Type B pancreatic cell (in vitro differentiated cells): ENCODE results near the gene POPDC2. TPM values are rescaled to one million over a fixed set of nuclear protein-coding genes. Genes with fewer than 3 reads are reported as not detected.
A peak's percentile ranks its signal among the peaks of the same experiment; 100 is the strongest.
"Not testable (repeated sequence)": the region's sequence is repeated elsewhere in the genome, so short reads cannot be mapped to it uniquely, and the experiment has no call there.

Source experiments
- DNase-seq: peaks from one replicate; pipeline ENCODE4 v3.0.0; 2021; ENCODE audit warnings: mixed read lengths; ENCODE audit not compliant: unreplicated experiment; ENCODE audit errors: extremely low spot score
- H3K27ac Mint-ChIP-seq: 2 replicates; pipeline ENCODE4 v1.8.0; 2021; ENCODE audit warnings: mild to moderate bottlenecking, mixed read lengths
- H3K27me3 Mint-ChIP-seq: 2 replicates; pipeline ENCODE4 v1.8.0; 2021; ENCODE audit warnings: mixed read lengths
- H3K36me3 Mint-ChIP-seq: 2 replicates; pipeline ENCODE4 v1.8.0; 2021; ENCODE audit warnings: mixed read lengths
- H3K4me1 Mint-ChIP-seq: one replicate; pipeline ENCODE4 v1.8.0; 2021; ENCODE audit warnings: mixed read lengths; ENCODE audit not compliant: unreplicated experiment
- H3K4me3 Mint-ChIP-seq: 2 replicates; pipeline ENCODE4 v1.8.0; 2021; ENCODE audit warnings: mild to moderate bottlenecking, mixed read lengths
- H3K9me3 Mint-ChIP-seq: 2 replicates; pipeline ENCODE4 v1.8.0; 2021; ENCODE audit warnings: mixed read lengths
- total RNA-seq: library from RNA; stranded (reverse); gene quantifications from 2 replicates; pipeline ENCODE4 v1.2.1, GENCODE V29; 2021; ENCODE audit warnings: low replicate concordance
- TF ChIP-seq, protein P1 (sequence below): fragments of 200-600 bp; sonication (generic); conservative IDR thresholded peaks from 2 replicates; pipeline ENCODE4 v1.5.0; 2021; ENCODE audit warnings: antibody characterized with exemption, mild to moderate bottlenecking

Gene POPDC2
- total RNA-seq, 1 donor from 2014 or later = 2.6 TPM

DNA sequence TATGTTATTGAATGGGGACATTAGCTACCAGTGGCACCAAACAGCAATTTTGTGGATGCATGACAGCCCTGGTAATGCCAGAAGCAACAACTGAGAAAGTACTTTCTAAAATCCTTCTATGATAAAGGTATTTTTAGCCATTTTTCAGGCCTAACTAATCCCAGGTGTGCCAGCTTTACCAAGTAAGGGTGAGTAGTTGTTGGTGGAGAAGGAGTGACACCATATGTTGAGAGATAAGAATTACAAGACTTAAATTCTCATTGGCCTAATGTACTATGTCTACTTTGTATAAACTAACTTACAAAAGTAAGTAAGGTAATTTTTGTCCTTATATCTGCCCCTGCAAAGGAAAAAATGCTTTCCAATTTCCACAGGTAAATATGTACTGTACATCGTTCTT, 20.9 kb upstream of the POPDC2 start:
- Mint-ChIP-seq H3K4me3 (no peak overlapping the region), H3K27ac (no peak overlapping the region), H3K27me3 (no peaks in the 10 kb centered on the region), H3K36me3 (no peaks in the 10 kb centered on the region), H3K9me3 (no peaks in the 10 kb centered on the region), H3K4me1 (peaks cover 11% of the 10 kb centered on the region)
- TF ChIP-seq, protein P1, sequence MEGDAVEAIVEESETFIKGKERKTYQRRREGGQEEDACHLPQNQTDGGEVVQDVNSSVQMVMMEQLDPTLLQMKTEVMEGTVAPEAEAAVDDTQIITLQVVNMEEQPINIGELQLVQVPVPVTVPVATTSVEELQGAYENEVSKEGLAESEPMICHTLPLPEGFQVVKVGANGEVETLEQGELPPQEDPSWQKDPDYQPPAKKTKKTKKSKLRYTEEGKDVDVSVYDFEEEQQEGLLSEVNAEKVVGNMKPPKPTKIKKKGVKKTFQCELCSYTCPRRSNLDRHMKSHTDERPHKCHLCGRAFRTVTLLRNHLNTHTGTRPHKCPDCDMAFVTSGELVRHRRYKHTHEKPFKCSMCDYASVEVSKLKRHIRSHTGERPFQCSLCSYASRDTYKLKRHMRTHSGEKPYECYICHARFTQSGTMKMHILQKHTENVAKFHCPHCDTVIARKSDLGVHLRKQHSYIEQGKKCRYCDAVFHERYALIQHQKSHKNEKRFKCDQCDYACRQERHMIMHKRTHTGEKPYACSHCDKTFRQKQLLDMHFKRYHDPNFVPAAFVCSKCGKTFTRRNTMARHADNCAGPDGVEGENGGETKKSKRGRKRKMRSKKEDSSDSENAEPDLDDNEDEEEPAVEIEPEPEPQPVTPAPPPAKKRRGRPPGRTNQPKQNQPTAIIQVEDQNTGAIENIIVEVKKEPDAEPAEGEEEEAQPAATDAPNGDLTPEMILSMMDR = peak; percentile 65
- no peak for DNase-seq

DNA sequence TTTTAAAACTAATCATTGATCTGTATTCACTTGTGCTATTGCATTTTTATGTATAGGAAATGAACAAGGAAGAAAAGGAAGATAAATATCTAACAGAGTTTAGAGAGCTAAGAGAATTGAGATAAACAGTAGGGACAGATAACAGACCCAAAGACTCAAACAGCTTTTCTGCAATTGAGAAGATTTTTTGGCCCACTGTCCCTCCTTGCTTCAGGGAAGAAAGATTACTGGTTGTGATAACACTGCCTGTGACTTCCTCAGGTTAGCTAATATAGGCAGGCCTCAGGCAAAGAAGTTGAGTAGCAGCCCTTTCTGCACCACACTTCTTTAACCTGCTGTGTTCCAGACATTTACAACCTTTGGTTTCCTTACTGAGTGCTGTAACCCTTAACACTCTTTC, 19.5 kb upstream of the POPDC2 start:
- no peak overlapping the region for H3K27ac Mint-ChIP-seq
- H3K4me3 Mint-ChIP-seq = no peak overlapping the region
- no peaks in the 10 kb centered on the region for H3K36me3 Mint-ChIP-seq
- no peak for DNase-seq
- peaks cover 22% of the 10 kb centered on the region for H3K4me1 Mint-ChIP-seq
- H3K27me3 Mint-ChIP-seq = no peaks in the 10 kb centered on the region
- TF ChIP-seq, protein P1 = no peak
- H3K9me3 Mint-ChIP-seq = no peaks in the 10 kb centered on the region

DNA sequence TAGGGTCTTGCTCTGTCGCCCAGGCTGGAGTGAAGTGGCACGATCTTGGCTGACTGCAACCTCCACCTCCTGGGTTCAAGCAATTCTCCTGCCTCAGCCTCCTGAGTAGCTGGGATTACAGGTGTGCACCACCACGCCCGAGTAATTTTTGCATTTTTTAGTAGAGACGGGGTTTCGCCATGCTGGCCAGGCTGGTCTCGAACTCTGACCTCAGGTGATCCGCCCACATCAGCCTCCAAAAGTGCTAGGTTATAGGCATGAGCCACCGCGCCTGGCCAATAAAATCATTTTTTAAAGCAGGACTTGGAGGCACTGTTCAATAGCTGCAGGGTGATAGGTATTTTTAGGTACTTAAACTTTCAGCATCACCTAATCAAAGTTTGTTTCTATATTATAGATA, 17.8 kb upstream of the POPDC2 start:
- DNase-seq, H3K27ac Mint-ChIP-seq, H3K27me3 Mint-ChIP-seq, H3K9me3 Mint-ChIP-seq, H3K36me3 Mint-ChIP-seq: not testable (repeated sequence)
- peak overlapping the region; percentile 29 for H3K4me3 Mint-ChIP-seq
- H3K4me1 Mint-ChIP-seq = peaks cover 26% of the 10 kb centered on the region

DNA sequence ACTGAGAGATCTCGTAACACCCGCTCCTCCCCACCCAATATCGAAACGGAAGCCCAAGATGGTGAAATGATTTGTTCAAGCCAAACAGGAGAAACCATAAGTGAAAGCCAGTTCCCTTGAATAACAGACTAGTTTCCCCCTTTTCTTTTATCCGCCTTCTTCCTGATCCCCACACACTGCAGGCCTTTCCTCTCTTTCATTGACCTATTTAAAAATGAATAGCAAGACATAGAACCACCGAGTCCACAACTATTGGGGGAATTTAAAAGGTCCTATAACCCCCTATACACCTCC, 17.2 kb upstream of the POPDC2 start:
- Mint-ChIP-seq H3K9me3 (no peaks in the 10 kb centered on the region), H3K27ac (peak overlapping the region; percentile 92), H3K36me3 (peaks cover 5% of the 10 kb centered on the region), H3K4me3 (peak overlapping the region; percentile 93), H3K27me3 (no peaks in the 10 kb centered on the region), H3K4me1 (peaks cover 26% of the 10 kb centered on the region)
- TF ChIP-seq, protein P1 = no peak
- DNase-seq = no peak

DNA sequence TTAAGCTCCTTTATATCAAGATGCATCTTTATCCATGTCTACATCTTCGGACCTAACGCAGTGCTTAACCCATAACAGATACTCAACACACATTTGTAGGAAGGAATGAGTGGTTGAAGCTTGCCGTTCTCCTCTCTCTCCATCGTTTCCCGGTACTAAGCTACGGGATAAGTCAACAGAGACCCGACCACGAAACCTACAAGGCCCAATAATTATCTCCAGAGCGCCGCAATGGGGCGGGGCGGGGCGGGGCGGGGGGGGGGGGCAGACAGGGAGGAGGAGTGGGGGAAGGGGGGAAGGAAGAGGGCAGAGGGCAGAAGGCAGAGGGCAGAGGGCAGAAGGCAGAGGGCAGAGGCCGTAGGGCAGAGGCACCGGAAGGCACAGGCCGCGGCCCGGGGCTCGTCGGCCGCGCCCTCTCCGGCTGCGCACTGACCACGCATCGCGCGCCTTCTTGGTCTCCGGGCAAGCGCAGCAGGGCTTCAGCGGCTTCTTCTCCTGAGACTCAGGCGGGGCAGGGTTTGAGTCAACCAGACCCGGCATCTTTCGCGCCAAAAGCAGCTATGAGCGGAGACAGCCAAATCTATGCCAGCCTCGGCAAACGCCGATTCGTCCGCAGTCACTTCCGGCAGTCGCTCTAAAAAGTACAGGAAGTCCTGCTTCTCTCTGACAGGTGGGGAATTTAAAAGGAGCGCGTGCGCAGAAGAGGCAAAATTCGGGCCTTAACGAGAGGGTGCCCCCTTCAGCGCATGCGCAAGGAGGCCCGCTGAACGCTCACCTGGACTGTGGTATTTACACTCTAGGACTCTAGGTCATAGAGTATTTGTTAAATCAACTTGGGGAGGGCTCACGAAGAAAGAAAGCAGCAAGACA, 16.6 kb upstream of the POPDC2 start, which contains the start of gene COX17:
TSS of gene COX17 (minus strand) at position 636 of the 870 bp plus-strand sequence. CDS start at position 540, 96 bp downstream.
- H3K27ac Mint-ChIP-seq = peak within 1 kb of the TSS; percentile 92
- H3K9me3 Mint-ChIP-seq = no peaks in the 10 kb centered on the region
- TF ChIP-seq, protein P1 = no peak
- peak within 1 kb of the TSS; percentile 93 for H3K4me3 Mint-ChIP-seq
- H3K4me1 Mint-ChIP-seq = peaks cover 26% of the 10 kb centered on the region
- H3K27me3 Mint-ChIP-seq = no peaks in the 10 kb centered on the region
- DNase-seq = peak; percentile 93
- H3K36me3 Mint-ChIP-seq = peaks cover 5% of the 10 kb centered on the region

DNA sequence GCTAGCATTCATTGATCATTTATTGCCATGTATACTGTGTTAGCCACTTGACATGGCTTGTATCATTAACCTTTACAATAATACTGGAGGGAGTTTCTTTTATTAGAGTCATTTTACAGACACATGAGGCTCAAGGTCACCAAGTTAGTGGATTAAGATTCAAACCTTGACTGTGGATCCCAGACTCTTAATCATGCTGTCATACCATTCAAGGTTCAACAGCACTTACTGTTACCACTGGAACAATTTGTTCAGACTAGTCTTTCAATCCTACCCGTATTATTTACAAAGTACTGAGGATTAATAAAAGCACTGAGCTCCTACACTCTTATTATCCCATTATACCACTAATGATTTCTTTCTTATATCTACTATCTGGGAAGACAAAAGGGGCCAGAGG, 15.6 kb upstream of the POPDC2 start:
- TF ChIP-seq, protein P1 = no peak
- Mint-ChIP-seq H3K36me3 (peaks cover 9% of the 10 kb centered on the region), H3K9me3 (no peaks in the 10 kb centered on the region), H3K27ac (peak overlapping the region; percentile 75), H3K27me3 (no peaks in the 10 kb centered on the region), H3K4me1 (peaks cover 26% of the 10 kb centered on the region), H3K4me3 (peak overlapping the region; percentile 93)
- DNase-seq = no peak
